Measurements from ENCODE around the gene TOX4. TPM values are rescaled to one million over a fixed set of nuclear protein-coding genes. Genes with fewer than 3 reads are reported as not detected.

Gene TOX4
- total and polyA plus RNA-seq, 10 donors = 9.9 to 70.8 (median 49.8) TPM

- H3K4me1 ChIP-seq = peaks cover 0 to 17% (median 3%) of the 10 kb centered on the region in 6 donors
- DNase-seq = no peak
- TF ChIP-seq POLR2AphosphoS5 (IDR thresholded peaks at IDR 0.05) = no peak
- no peak for TF ChIP-seq POLR2A (IDR thresholded peaks at IDR 0.05)
- no peaks in the 10 kb centered on the region for H3K36me3 ChIP-seq
- H3K27me3 ChIP-seq (replicated peaks in 1 of 7) = peaks cover 0 to 9% (median 0%) of the 10 kb centered on the region in 7 donors
- intact Hi-C loops (cut with DNase I; ENCODE audit: low total_unique reads) = no loop called here
- H3K4me3 ChIP-seq = no peak overlapping the region
- no peak overlapping the region for H3K27ac ChIP-seq
- no peaks in the 10 kb centered on the region for H3K9me3 ChIP-seq
- WGBS, 5 donors = 67 to 89% (median 85%) methylated on average over 2 of the region's 2 CpGs
These were observed 44.5 kb downstream of the TOX4 start for GRCh38 chr14:21521501-21521900.

GRCh38 chr14:21523203-21523602 is 46.2 kb downstream of the TOX4 start:
- intact Hi-C loops (cut with DNase I; ENCODE audit: low total_unique reads) = no loop called here
- no peaks in the 10 kb centered on the region for H3K36me3 ChIP-seq
- no peaks in the 10 kb centered on the region for H3K9me3 ChIP-seq
- DNase-seq = no peak
- H3K27me3 ChIP-seq (replicated peaks in 1 of 7) = peaks cover 0 to 9% (median 0%) of the 10 kb centered on the region in 7 donors
- no peak overlapping the region for H3K4me3 ChIP-seq
- TF ChIP-seq POLR2A (IDR thresholded peaks at IDR 0.05) (no peak), CTCF (IDR thresholded peaks at IDR 0.05 in 8 of 11, conservative IDR thresholded peaks at IDR 0.05 in 3 of 11) (no peak), POLR2AphosphoS5 (IDR thresholded peaks at IDR 0.05) (no peak)
- H3K4me1 ChIP-seq = peaks cover 3 to 30% (median 13%) of the 10 kb centered on the region in 6 donors
- no peak overlapping the region for H3K27ac ChIP-seq
- WGBS, 5 donors = 74 to 89% (median 77%) methylated on average over 6 to 7 of the region's 7 CpGs

GRCh38 chr14:21524575-21525490 is 47.8 kb downstream of the TOX4 start:
- H3K4me1 ChIP-seq = peaks cover 3 to 37% (median 13%) of the 10 kb centered on the region in 6 donors
- DNase-seq = peak; percentile 71
- H3K9me3 ChIP-seq = no peaks in the 10 kb centered on the region
- WGBS, 5 donors = 84 to 96% (median 91%) methylated on average over 12 to 18 of the region's 18 CpGs
- TF ChIP-seq CTCF (IDR thresholded peaks at IDR 0.05 in 8 of 11, conservative IDR thresholded peaks at IDR 0.05 in 3 of 11) (no peak), POLR2A (IDR thresholded peaks at IDR 0.05) (no peak), POLR2AphosphoS5 (IDR thresholded peaks at IDR 0.05) (no peak)
- intact Hi-C loops (cut with DNase I; ENCODE audit: low total_unique reads) = no loop called here
- H3K36me3 ChIP-seq = no peaks in the 10 kb centered on the region
- peaks cover 0 to 9% (median 0%) of the 10 kb centered on the region in 7 donors for H3K27me3 ChIP-seq (replicated peaks in 1 of 7)
- H3K27ac ChIP-seq = no peak overlapping the region
- peak overlapping the region in 2 of 8 donors; percentile 76 to 81 for H3K4me3 ChIP-seq

GRCh38 chr14:21525571-21525961 is 48.6 kb downstream of the TOX4 start:
- H3K4me1 ChIP-seq = peaks cover 3 to 37% (median 13%) of the 10 kb centered on the region in 6 donors
- DNase-seq = no peak
- peak overlapping the region in 4 of 8 donors; percentile 48 to 56 (median 52) for H3K27ac ChIP-seq
- 52 to 78% (median 54%) methylated on average over 8 to 11 of the region's 12 CpGs for WGBS, 5 donors
- H3K9me3 ChIP-seq = no peaks in the 10 kb centered on the region
- H3K27me3 ChIP-seq (replicated peaks in 1 of 7) = peaks cover 0 to 9% (median 0%) of the 10 kb centered on the region in 7 donors
- no peak for TF ChIP-seq POLR2A (IDR thresholded peaks at IDR 0.05)
- TF ChIP-seq CTCF (IDR thresholded peaks at IDR 0.05 in 8 of 11, conservative IDR thresholded peaks at IDR 0.05 in 3 of 11) = no peak
- TF ChIP-seq POLR2AphosphoS5 (IDR thresholded peaks at IDR 0.05) = no peak
- intact Hi-C loops (cut with DNase I; ENCODE audit: low total_unique reads) = no loop called here
- H3K4me3 ChIP-seq = peak overlapping the region; percentile 42 to 81 (median 52)
- H3K36me3 ChIP-seq = no peaks in the 10 kb centered on the region
